Psoas muscle (tissue), 8 donors: ENCODE data around the gene PRKAG2. TPM values are rescaled to one million over a fixed set of nuclear protein-coding genes. Genes with fewer than 3 reads are reported as not detected.

Experiments
- ATAC-seq, 4 donors: fragments of 200-7000 bp; cut with Tn5 transposase; one replicate each; pipeline ENCODE4 v1.9.1; 2020; ENCODE audit warnings: moderate library complexity in 3 of 4, mild to moderate bottlenecking in 2 of 4
- DNase-seq, 2 donors: peaks; one replicate each; pipeline ENCODE4 v3.0.0-alpha.2; 2020
- H3K27ac ChIP-seq: fragments of 200-600 bp; one replicate; pipeline ENCODE4 v1.8.0; 2022
- H3K27me3 ChIP-seq, 3 donors: fragments of 200-600 bp in 1 of 3; one replicate each; pipeline versions ENCODE4 v1.6.1 to v1.8.0; 2013 to 2022; ENCODE audit warnings: low read length in 2 of 3, mild to moderate bottlenecking in 2 of 3, moderate library complexity in 1 of 3; ENCODE audit not compliant: insufficient read depth in 3 of 3
- H3K36me3 ChIP-seq, 2 donors: fragments of 200-600 bp in 1 of 2; one replicate each; pipeline versions ENCODE4 v1.6.1 to v1.8.0; 2013 to 2022; ENCODE audit warnings: low read depth in 1 of 2, mild to moderate bottlenecking in 1 of 2, moderate library complexity in 1 of 2; ENCODE audit not compliant: insufficient read depth in 1 of 2
- H3K4me1 ChIP-seq: fragments of 200-600 bp; one replicate; pipeline ENCODE4 v1.8.0; 2022
- H3K4me3 ChIP-seq: fragments of 200-600 bp; one replicate; pipeline ENCODE4 v1.8.0; 2022; ENCODE audit warnings: mild to moderate bottlenecking
- H3K9me3 ChIP-seq: fragments of 200-600 bp; one replicate; pipeline ENCODE4 v1.8.0; 2022
- WGBS, 3 donors: extraction: QIAGEN DNeasy Blood & Tissue Kit; methylation state at CpG; one replicate each; pipeline versions ENCODE4 v1.1.6 to v1.1.7; 2013; 5-methylcytosine and 5-hydroxymethylcytosine counted together
- intact Hi-C, 2 donors: fragments of 100-400 bp; cut with DNase I; formaldehyde crosslinking; loops; one replicate each; pipeline versions ENCODE4 v1.11.0 to v1.14.2; 2022
- polyA plus RNA-seq, 3 donors: library from polyadenylated mRNA; stranded (reverse); fragments of 200-250 nt; gene quantifications; one replicate each; pipeline ENCODE4 v1.2.3, GENCODE V29; 2013
- total RNA-seq, 4 donors: library from RNA; stranded (reverse); fragmentation: NEBNext Ultra II Directional in 2 of 4; extraction: Animal tissue kit (Norgen Biotek cat#: 25700) in 2 of 4; gene quantifications; one replicate each; pipeline versions ENCODE4 v1.2.1 to v1.2.4, GENCODE V29; 2021 to 2023
- TF ChIP-seq, protein P1 (sequence below): fragments of 200-600 bp; IDR thresholded peaks from one replicate; pipeline ENCODE4 v1.8.0; 2022; ENCODE audit warnings: antibody characterized with exemption
- donor health status: healthy with polysubstance abuse.
- donor health status: DM: no; HTN: no; CAD: no; lungs with moderate emphysema.
- donor health status: Bipolar disorder and iron deficiency.
- donor health status: healthy.
- donor health status: DM: yes; HTN: yes; CAD: no.
- donor health status: DM: no; HTN: no; CAD: no.
- donor health status: DM: no; HTN: no; CAD: no.
- donor health status: DM: yes; HTN: yes; CAD: no.

Gene PRKAG2
- total and polyA plus RNA-seq, 7 donors: 9.3 to 143 (median 19.8) TPM

- Histone ChIP-seq H3K4me3 (no peak overlapping the region), H3K27ac (no peak overlapping the region), H3K9me3 (no peaks in the 10 kb centered on the region), H3K27me3 (peaks cover 0 to 15% (median 3%) of the 10 kb centered on the region in 3 donors), H3K4me1 (no peaks in the 10 kb centered on the region), H3K36me3 (no peaks in the 10 kb centered on the region)
- intact Hi-C loops: no loop called here
- 93 to 97% (median 97%) methylated on average over 4 of the region's 4 CpGs for whole genome bisulfite sequencing, 3 donors
- TF ChIP-seq, protein P1, sequence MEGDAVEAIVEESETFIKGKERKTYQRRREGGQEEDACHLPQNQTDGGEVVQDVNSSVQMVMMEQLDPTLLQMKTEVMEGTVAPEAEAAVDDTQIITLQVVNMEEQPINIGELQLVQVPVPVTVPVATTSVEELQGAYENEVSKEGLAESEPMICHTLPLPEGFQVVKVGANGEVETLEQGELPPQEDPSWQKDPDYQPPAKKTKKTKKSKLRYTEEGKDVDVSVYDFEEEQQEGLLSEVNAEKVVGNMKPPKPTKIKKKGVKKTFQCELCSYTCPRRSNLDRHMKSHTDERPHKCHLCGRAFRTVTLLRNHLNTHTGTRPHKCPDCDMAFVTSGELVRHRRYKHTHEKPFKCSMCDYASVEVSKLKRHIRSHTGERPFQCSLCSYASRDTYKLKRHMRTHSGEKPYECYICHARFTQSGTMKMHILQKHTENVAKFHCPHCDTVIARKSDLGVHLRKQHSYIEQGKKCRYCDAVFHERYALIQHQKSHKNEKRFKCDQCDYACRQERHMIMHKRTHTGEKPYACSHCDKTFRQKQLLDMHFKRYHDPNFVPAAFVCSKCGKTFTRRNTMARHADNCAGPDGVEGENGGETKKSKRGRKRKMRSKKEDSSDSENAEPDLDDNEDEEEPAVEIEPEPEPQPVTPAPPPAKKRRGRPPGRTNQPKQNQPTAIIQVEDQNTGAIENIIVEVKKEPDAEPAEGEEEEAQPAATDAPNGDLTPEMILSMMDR: no peak
- DNase-seq (no peak), ATAC-seq (no peak)
Observed at GRCh38 chr7:151896086-151896485, 19.2 kb upstream of the PRKAG2 start.

- H3K9me3 ChIP-seq: no peaks in the 10 kb centered on the region
- H3K36me3 ChIP-seq: no peaks in the 10 kb centered on the region
- TF ChIP-seq, protein P1: no peak
- no peak overlapping the region for H3K4me3 ChIP-seq
- ATAC-seq (no peak), DNase-seq (no peak)
- no peaks in the 10 kb centered on the region for H3K4me1 ChIP-seq
- no peak overlapping the region for H3K27ac ChIP-seq
- intact Hi-C loops: no loop called here
- 77 to 88% (median 78%) methylated on average over 10 of the region's 10 CpGs for WGBS, 3 donors
- peaks cover 0 to 20% (median 3%) of the 10 kb centered on the region in 3 donors for H3K27me3 ChIP-seq
Observed at GRCh38 chr7:151895631-151896031, 18.7 kb upstream of the PRKAG2 start.

DNA sequence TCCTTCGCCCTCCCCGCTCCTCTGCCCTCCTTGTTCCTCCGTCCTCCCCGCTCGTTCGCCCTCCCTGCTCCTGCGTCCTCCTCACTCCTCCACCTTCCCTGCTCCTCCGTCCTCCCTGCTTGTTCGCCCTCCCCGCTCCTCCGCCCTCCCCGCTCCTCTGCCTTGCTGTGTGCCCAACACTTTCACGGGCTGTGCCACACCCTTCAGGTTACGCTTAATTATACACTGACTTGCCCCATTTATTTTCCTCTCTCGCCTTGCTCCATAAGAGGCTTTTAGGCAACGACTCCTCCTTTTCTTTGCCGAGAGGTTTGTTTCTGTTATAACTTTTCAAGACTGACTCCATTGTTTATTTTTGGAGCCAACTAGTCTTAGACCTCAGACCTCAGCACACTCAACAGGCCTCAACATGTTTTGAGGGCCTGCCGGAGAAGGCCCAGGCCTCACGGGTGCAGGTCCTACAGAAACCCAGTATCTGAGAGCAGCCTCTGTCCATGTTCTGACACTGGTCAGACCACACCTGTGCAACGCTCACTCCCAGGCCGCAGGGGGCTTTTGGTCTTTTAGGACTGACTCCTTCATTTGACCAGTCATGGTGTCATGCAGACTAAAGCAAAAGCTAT lies 18.2 kb upstream of the PRKAG2 start:
- intact Hi-C loops: no loop called here

GRCh38 chr7:151894111-151895007 lies 17.4 kb upstream of the PRKAG2 start:
- Histone ChIP-seq H3K27ac (no peak overlapping the region), H3K4me1 (no peaks in the 10 kb centered on the region), H3K9me3 (no peaks in the 10 kb centered on the region), H3K27me3 (peaks cover 0 to 21% (median 1%) of the 10 kb centered on the region in 3 donors), H3K4me3 (no peak overlapping the region), H3K36me3 (no peaks in the 10 kb centered on the region)
- TF ChIP-seq, protein P1: no peak
- 85 to 87% (median 87%) methylated on average over 37 to 39 of the region's 40 CpGs for WGBS, 3 donors
- DNase-seq (no peak), ATAC-seq (no peak)
- intact Hi-C loops: no loop called here

More for the DNA sequence above, 18.2 kb upstream of the PRKAG2 start:
- Histone ChIP-seq H3K9me3 (no peaks in the 10 kb centered on the region), H3K4me1 (no peaks in the 10 kb centered on the region), H3K36me3 (no peaks in the 10 kb centered on the region), H3K27ac (no peak overlapping the region), H3K4me3 (no peak overlapping the region), H3K27me3 (peaks cover 0 to 25% (median 1%) of the 10 kb centered on the region in 3 donors)
- WGBS, 3 donors: 85 to 88% (median 85%) methylated on average over 21 of the region's 21 CpGs
- DNase-seq (no peak), ATAC-seq (no peak)
- TF ChIP-seq, protein P1: no peak
